ENCODE measurements around the gene KRTAP10-11. TPM values are rescaled to one million over a fixed set of nuclear protein-coding genes. Genes with fewer than 3 reads are reported as not detected.

Gene KRTAP10-11
- polyA plus RNA-seq, 1 of the 3 experiments (the other 2 are of a cell fraction), result not detected

GRCh38 chr21:44657635-44658540, 11.7 kb downstream of the KRTAP10-11 start, which contains the start of gene KRTAP12-3:
Gene KRTAP12-3 (plus strand): TSS chr21:44657932. CDS start chr21:44657980, 48 bp downstream.
- peaks cover 17% of the 10 kb centered on the region; the same call in 1 of the 2 replicates for H3K27me3 ChIP-seq (ENCODE audit: insufficient read depth)
- TF ChIP-seq YY1 (IDR thresholded peaks at IDR 0.05; ENCODE audit: low read depth) (no peak), JUND (IDR thresholded peaks at IDR 0.05) (no peak), CTCF (IDR thresholded peaks at IDR 0.05) (no peak), MEF2A (IDR thresholded peaks at IDR 0.05; ENCODE audit: borderline replicate concordance, low read depth) (no peak), POLR2AphosphoS5 (IDR thresholded peaks at IDR 0.05; ENCODE audit: low read depth, low read length) (no peak), RXRA (IDR thresholded peaks at IDR 0.05; ENCODE audit: borderline replicate concordance, low read depth) (no peak)
- H2AFZ ChIP-seq (ENCODE audit: low read depth), result no peak within 1 kb of the TSS
- H3K9ac ChIP-seq, result no peak within 1 kb of the TSS
- 0 out of 2 replicates have a peak, but pooled peaks cover 4% of the 10 kb centered on the region for H3K9me2 ChIP-seq
- no peak within 1 kb of the TSS for H3K4me2 ChIP-seq
- H3K27ac ChIP-seq (ENCODE audit: low read depth in 2 of 2, low read length in 1 of 2), result no peak within 1 kb of the TSS
- no peaks in the 10 kb centered on the region for H3K4me1 ChIP-seq (ENCODE audit: control insufficient read depth in 1 of 2, insufficient read depth in 2 of 2, low read depth in 1 of 2, low read length in 1 of 2)
- H4K20me1 ChIP-seq (ENCODE audit: insufficient read depth), result no peaks in the 10 kb centered on the region
- DNase-seq, result no peak
- no peaks in the 10 kb centered on the region for H3F3A ChIP-seq (replicated peaks; ENCODE audit: insufficient read depth)
- no peaks in the 10 kb centered on the region for H3K36me3 ChIP-seq (replicated peaks in 1 of 2; ENCODE audit: control insufficient read depth in 1 of 2, insufficient read depth in 2 of 2, low read length in 1 of 2)
- 21% methylated on average over 20 of the region's 26 CpGs for WGBS (ENCODE audit: low lambda C conversion rate)
- H3K9me3 ChIP-seq, result no peaks in the 10 kb centered on the region
- ChIA-PET CTCF (no interaction called here), POLR2A (no interaction called here)
- no peaks in the 10 kb centered on the region for H3K79me2 ChIP-seq (ENCODE audit: insufficient read depth)
- H3K4me3 ChIP-seq (ENCODE audit: low read depth in 2 of 2, low read length in 1 of 2), result no peak within 1 kb of the TSS

- Histone ChIP-seq H3K79me2 (ENCODE audit: insufficient read depth) (no peaks in the 10 kb centered on the region), H3K9me2 (0 out of 2 replicates have a peak, but pooled peaks cover 4% of the 10 kb centered on the region), H3K36me3 (replicated peaks in 1 of 2; ENCODE audit: control insufficient read depth in 1 of 2, insufficient read depth in 2 of 2, low read length in 1 of 2) (no peaks in the 10 kb centered on the region), H3K9ac (no peak overlapping the region), H3F3A (replicated peaks; ENCODE audit: insufficient read depth) (no peaks in the 10 kb centered on the region), H3K27me3 (ENCODE audit: insufficient read depth) (peaks cover 11% of the 10 kb centered on the region; the same call in 1 of the 2 replicates), H3K27ac (ENCODE audit: low read depth in 2 of 2, low read length in 1 of 2) (no peak overlapping the region), H3K9me3 (no peaks in the 10 kb centered on the region), H3K4me1 (ENCODE audit: control insufficient read depth in 1 of 2, insufficient read depth in 2 of 2, low read depth in 1 of 2, low read length in 1 of 2) (no peaks in the 10 kb centered on the region), H4K20me1 (ENCODE audit: insufficient read depth) (no peaks in the 10 kb centered on the region), H3K4me2 (no peak overlapping the region), H2AFZ (ENCODE audit: low read depth) (no peak overlapping the region), H3K4me3 (ENCODE audit: low read depth in 2 of 2, low read length in 1 of 2) (no peak overlapping the region)
- DNase-seq, result no peak
- ChIA-PET CTCF (no interaction called here), POLR2A (no interaction called here)
- TF ChIP-seq MEF2A (IDR thresholded peaks at IDR 0.05; ENCODE audit: borderline replicate concordance, low read depth) (no peak), REST (IDR thresholded peaks at IDR 0.05; ENCODE audit: low read depth, low read length) (no peak), ZBTB33 (IDR thresholded peaks at IDR 0.05; ENCODE audit: borderline replicate concordance, low read depth) (no peak), SIN3A (IDR thresholded peaks at IDR 0.05; ENCODE audit: borderline replicate concordance, low read depth, low read length) (no peak), IRF3 (IDR thresholded peaks at IDR 0.05; ENCODE audit: low read depth, low read length) (no peak), JUND (IDR thresholded peaks at IDR 0.05) (no peak), NRF1 (IDR thresholded peaks at IDR 0.05; ENCODE audit: low read depth, low read length) (no peak), USF2 (IDR thresholded peaks at IDR 0.05; ENCODE audit: borderline replicate concordance, low read depth, low read length) (no peak), FOSL2 (IDR thresholded peaks at IDR 0.05; ENCODE audit: borderline replicate concordance, low read depth) (no peak), MXI1 (IDR thresholded peaks at IDR 0.05; ENCODE audit: low read depth, low read length) (no peak)
- WGBS (ENCODE audit: low lambda C conversion rate), result 3% methylated on average over 5 of the region's 5 CpGs
These were observed 12.3 kb downstream of the KRTAP10-11 start for GRCh38 chr21:44658541-44658910.

Data from SK-N-SH (cell line).